Measurements from ENCODE around the gene EXOSC10.
"Not testable (repeated sequence)": the region's sequence is repeated elsewhere in the genome, so short reads cannot be mapped to it uniquely, and the experiment has no call there.

EXOSC10 gene

GRCh38 chr1:11109047-11109760 is 9.5 kb upstream of the EXOSC10 start:
- DNase-seq (ENCODE audit: low read depth in 2 of 2): no peak

GRCh38 chr1:11107599-11107998 is 7.9 kb upstream of the EXOSC10 start:
- DNase-seq (ENCODE audit: low read depth in 2 of 2): no peak

DNA sequence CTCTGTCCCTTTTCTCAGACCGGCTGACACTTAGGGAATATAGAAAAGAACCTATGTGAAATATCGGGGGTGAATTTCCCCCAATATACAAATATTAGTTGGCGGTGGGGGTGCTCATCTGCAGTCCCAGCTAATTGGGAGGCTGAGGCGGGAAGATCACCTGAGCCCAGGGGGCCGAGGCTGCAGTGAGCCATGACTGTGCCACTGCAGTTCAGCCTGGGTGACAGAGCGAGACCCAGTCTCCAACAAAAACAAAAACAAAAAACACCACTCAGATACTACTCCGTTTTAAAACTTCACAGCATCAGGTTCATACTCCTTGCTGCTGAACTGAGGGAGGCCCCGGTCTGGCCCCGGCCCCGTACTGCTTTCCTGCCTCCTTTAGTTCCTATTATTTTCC is 5.9 kb upstream of the EXOSC10 start:
- DNase-seq (ENCODE audit: low read depth in 2 of 2): no peak

DNA sequence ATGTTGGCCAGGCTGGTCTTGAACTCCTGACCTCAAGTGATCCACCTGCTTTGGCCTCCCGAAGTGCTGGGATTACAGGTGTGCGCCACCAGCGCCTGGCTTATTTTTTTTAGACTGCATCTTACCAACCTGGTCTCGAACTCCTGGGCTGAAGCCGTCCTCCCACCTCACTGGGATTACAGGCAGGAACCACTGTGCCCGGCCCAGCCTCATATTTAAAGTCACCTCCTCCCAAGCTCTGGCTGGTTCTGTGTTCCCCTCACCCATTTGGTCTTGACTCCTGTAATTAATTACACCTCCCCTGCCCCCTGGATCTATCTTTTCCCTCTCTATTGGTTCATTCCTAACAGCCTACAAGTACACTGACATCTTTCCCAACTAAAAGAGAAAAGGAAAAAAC is 1.7 kb upstream of the EXOSC10 start:
- no peak for DNase-seq (ENCODE audit: low read depth in 2 of 2)

GRCh38 chr1:11100806-11101205 is 1.1 kb upstream of the EXOSC10 start:
- DNase-seq (ENCODE audit: low read depth in 2 of 2): not testable (repeated sequence)

GRCh38 chr1:11100149-11100493 is 452 bp upstream of the EXOSC10 start:
- no peak for DNase-seq (ENCODE audit: low read depth in 2 of 2)

- no peak for DNase-seq (ENCODE audit: low read depth in 2 of 2)
Measured at GRCh38 chr1:11098931-11099309, 749 bp downstream of the EXOSC10 start.

DNA sequence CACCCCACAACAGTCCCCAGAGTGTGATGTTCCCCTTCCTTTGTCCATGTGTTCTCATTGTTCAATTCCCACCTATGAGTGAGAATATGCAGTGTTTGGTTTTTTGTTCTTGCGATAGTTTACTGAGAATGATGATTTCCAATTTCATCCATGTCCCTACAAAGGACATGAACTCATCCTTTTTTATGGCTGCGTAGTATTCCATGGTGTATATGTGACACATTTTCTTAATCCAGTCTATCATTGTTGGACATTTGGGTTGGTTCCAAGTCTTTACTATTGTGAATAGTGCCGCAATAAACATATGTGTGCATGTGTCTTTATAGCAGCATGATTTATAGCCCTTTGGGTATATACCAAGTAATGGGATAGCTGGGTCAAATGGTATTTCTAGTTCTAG is 15.9 kb downstream of the EXOSC10 start:
- not testable (repeated sequence) for DNase-seq (ENCODE audit: low read depth in 2 of 2)

- no peak for DNase-seq (ENCODE audit: low read depth in 2 of 2)
Measured at GRCh38 chr1:11080931-11081330, 18.7 kb downstream of the EXOSC10 start.

DNA sequence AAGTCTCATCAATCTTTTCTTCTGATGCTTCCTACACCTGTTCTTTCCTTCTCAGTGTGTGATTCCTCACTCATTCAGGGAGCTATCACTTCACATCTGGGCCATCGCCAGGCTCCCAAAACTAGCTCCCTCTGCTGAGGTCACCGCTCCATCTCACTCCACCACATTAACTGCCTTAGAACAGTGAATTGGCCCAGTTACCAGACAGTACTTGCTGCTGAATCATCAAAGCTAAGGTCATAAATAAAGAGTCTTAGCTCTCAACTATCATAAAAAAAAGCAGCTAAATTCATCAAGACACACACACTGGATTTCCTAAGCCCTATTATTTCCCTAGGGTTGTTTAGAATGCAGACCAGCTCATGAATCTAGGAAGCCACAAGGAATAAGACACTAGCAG is 21.0 kb downstream of the EXOSC10 start:
- DNase-seq (ENCODE audit: low read depth in 2 of 2): no peak

DNA sequence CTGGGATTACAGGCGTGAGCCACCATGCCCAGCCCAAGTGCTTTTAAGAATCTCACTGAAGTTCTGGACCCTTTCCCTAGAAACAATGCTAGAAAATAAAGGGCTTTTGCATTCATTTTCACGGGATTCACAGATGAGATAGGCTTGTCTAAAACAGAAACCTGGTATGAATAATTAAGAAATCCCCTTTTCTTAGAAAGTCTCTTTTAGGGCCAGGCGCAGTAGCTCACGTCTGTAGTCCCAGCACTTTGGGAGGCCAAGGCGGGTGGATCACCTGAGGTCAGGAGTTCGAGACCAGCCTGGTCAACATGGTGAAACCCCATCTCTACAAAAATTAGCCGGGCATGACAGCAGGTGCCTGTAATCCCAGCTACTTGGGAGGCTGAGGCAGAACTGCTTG is 26.3 kb downstream of the EXOSC10 start:
- DNase-seq (ENCODE audit: low read depth in 2 of 2): not testable (repeated sequence)

- DNase-seq (ENCODE audit: low read depth in 2 of 2): no peak
Measured at GRCh38 chr1:11072216-11072917, 27.3 kb downstream of the EXOSC10 start.

DNA sequence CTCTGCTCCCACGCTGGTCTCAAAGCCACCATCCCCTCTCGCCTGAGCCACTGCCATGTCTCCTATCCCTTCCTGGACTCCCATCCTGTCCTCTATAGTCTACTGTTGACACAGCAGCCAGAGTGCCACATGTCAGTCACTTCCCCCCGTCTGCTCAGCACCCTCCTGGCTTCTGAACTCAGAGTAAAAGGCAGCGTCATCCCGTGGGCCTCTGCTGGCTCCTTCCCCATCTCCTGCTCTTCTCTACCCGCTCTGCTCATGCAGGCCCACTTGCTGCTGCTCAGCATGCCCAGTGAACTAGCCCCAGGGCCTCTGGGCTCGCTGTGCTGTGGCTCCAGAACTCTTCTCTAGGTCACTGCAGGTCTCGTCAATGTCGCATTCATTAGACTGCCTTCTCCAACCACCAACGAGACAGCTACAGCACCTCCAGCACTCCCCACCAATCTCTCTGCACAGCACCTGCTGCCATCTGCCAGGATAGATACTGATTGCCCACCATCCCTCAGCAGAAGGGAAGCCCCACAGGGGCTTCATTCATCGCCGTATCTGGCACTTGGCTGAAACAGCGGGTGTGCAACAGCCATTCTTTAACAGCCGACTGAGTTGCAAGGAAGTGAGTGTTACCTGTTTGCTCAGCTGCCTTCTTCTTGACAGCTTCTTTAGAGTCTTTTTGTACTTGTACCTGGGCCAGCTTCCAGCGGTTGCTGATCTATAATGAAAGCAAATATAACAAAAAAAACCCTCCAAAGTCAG is 28.0 kb downstream of the EXOSC10 start:
- no peak for DNase-seq (ENCODE audit: low read depth in 2 of 2)

DNA sequence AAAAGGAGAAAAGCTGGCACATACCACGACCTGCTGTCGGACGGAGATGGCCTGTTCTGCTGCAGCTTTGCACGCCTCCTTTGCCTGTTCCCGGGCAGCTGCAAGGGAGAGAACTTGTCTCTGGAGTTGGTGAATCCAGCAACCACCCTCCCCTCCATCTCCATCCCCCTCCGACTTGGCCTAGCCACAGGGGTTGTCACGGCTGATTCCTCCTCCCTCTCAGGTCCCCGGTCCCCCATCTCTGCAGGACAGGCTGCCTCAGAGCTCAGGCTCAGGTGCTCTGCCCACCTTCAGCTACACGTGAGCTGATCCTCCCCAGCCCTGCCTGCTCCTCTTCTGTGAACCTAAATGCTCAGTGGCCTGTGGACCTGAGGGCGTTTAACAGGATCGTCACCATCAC is 28.8 kb downstream of the EXOSC10 start:
- no peak for DNase-seq (ENCODE audit: low read depth in 2 of 2)

DNA sequence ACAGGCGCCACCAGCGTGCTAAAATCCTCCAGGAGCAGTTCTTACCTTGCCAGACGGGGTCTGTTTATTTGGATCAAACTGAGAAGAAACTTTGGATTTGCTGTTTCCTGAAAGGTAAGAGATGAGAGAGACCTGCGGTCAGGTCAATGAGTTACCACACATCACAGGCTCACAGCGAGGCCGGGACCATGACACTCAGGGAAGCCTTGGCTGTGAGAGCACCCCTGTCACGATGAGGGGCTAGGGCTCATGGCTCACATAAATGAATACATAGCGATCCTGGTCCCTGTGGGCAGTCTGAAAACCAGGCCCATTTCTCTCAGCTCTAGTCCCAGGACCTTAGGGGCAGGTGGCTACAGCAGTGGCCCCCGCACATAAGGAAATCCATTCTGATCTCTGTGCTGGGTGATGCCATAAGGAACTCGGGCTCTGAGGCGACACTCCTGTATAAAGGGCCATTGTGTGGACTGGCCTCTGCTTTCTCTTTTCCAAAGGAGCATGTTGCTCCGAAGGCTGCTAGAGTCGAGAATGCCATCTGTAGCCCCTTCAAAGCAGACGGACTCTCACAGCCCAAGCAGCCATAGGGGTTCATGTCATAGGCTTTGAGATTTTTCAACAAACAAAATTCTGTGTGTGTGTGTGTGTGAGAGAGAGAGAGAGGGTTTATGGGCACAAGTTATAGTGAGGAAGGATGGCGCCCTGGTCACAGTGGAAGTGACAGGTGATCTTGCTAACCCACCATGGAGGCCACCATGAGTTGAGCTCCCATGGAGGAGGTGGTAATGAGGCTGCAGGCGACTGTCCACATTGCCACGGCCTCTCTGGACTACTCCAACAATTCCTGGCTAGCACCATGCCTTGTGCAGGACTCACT is 30.8 kb downstream of the EXOSC10 start:
- no peak for DNase-seq (ENCODE audit: low read depth in 2 of 2)

GRCh38 chr1:11067716-11068599 is 31.7 kb downstream of the EXOSC10 start:
- DNase-seq (ENCODE audit: low read depth in 2 of 2): no peak

- no peak for DNase-seq (ENCODE audit: low read depth in 2 of 2)
Measured at GRCh38 chr1:11065796-11066195, 33.9 kb downstream of the EXOSC10 start.

DNA sequence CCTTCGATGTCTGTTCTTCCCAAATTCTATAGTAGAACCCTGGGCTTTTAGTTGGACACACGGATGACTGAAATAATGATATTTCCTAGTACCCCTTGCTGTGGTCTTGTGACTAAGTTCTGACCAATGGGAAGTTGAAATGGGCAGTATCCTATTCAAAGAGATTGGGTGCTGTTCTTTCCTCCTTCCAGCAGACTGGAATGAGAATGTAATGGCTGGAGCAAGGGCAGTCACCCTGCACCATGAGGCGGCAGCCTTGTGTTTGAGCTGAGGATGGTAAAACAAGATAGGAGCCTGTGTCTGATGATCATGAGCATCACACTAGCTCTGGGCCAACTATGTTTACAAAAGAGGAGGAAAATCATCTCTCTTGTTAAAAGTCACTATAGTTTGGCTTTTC is 34.7 kb downstream of the EXOSC10 start:
- DNase-seq (ENCODE audit: low read depth in 2 of 2): no peak

DNA sequence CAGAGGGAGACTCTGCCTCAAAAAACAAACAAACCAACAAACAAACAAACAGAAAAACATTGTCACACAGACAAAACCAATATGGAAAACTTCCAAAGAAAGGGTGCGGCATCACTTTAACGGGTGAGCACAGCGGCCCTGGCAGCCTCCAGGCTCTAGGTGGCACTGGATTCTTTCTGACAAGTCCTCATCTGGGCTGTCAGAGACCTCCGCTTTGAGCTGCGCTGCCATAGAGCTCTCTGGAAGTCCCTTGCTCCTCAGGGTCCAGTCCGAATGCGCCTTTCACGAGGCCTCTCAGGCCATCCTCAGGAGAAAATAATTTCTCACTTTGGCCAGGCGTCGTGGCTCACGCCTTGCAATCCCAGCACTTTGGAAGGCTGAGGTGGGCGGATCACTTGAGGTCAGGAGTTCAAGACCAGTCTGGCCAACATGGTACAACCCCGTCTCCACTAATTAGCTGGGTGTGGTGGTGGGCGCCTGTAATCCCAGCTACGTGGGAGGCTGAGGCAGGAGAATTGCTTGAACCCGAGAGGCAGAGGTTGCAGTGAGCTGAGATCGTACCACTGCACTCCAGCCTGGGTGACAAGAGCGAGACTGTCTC is 35.6 kb downstream of the EXOSC10 start:
- not testable (repeated sequence) for DNase-seq (ENCODE audit: low read depth in 2 of 2)

- DNase-seq (ENCODE audit: low read depth in 2 of 2): no peak
Measured at GRCh38 chr1:11062965-11063401, 36.7 kb downstream of the EXOSC10 start.

Data from stimulated activated CD4-positive, alpha-beta T cell treated with anti-CD3 and anti-CD28 coated beads, Interleukin-1b, Interleukin-23, amount 100 ng/mL, for 4 hours (primary cell).